Measurements from ENCODE around the gene TUSC2. TPM values are rescaled to one million over a fixed set of nuclear protein-coding genes. Genes with fewer than 3 reads are reported as not detected.

Gene TUSC2
- total and polyA plus RNA-seq, 3 donors from 2014 or later: 32.7 to 44.5 (median 43.4) TPM

GRCh38 chr3:50355829-50356552, 28.0 kb upstream of the TUSC2 start:
- TF ChIP-seq CTCF (IDR thresholded peaks at IDR 0.05): no peak
- TF ChIP-seq POLR2A (IDR thresholded peaks at IDR 0.05): no peak
- H3K36me3 ChIP-seq (ENCODE audit: low read depth, missing control alignments): no peaks in the 10 kb centered on the region
- no peaks in the 10 kb centered on the region for H3K9me3 ChIP-seq
- H3K27me3 ChIP-seq: no peaks in the 10 kb centered on the region
- H3K4me3 ChIP-seq: no peak overlapping the region
- no peak for DNase-seq
- no peak overlapping the region for H3K27ac ChIP-seq
- intact Hi-C loops (cut with DNase I; ENCODE audit: low total_unique reads): no loop called here
- H3K4me1 ChIP-seq: peaks cover 44% of the 10 kb centered on the region
- WGBS, 2 donors: 56 to 65% methylated on average over 4 to 5 of the region's 5 CpGs

- Histone ChIP-seq H3K36me3 (ENCODE audit: low read depth, missing control alignments) (no peaks in the 10 kb centered on the region), H3K27ac (no peak overlapping the region), H3K4me1 (peaks cover 48% of the 10 kb centered on the region), H3K27me3 (no peaks in the 10 kb centered on the region), H3K4me3 (no peak overlapping the region), H3K9me3 (no peaks in the 10 kb centered on the region)
- intact Hi-C loops (cut with DNase I; ENCODE audit: low total_unique reads): no loop called here
- TF ChIP-seq CTCF (IDR thresholded peaks at IDR 0.05) (no peak), POLR2A (IDR thresholded peaks at IDR 0.05) (no peak)
- DNase-seq: no peak
- 73 to 88% methylated on average over 3 to 7 of the region's 7 CpGs for whole genome bisulfite sequencing, 2 donors
Measured at GRCh38 chr3:50354850-50355249, 26.8 kb upstream of the TUSC2 start.

- no peak overlapping the region for H3K4me3 ChIP-seq
- no peaks in the 10 kb centered on the region for H3K36me3 ChIP-seq (ENCODE audit: low read depth, missing control alignments)
- WGBS, 2 donors: 67 to 69% methylated on average over 3 to 5 of the region's 5 CpGs
- H3K27ac ChIP-seq: no peak overlapping the region
- H3K27me3 ChIP-seq: no peaks in the 10 kb centered on the region
- H3K4me1 ChIP-seq: peaks cover 51% of the 10 kb centered on the region
- no peaks in the 10 kb centered on the region for H3K9me3 ChIP-seq
- no peak for DNase-seq
- intact Hi-C loops (cut with DNase I; ENCODE audit: low total_unique reads): no loop called here
- TF ChIP-seq CTCF (IDR thresholded peaks at IDR 0.05) (no peak), POLR2A (IDR thresholded peaks at IDR 0.05) (no peak)
Measured at GRCh38 chr3:50354186-50354764, 26.3 kb upstream of the TUSC2 start.

- Histone ChIP-seq H3K4me1 (peaks cover 47% of the 10 kb centered on the region), H3K27ac (no peak overlapping the region), H3K4me3 (no peak overlapping the region), H3K36me3 (ENCODE audit: low read depth, missing control alignments) (no peaks in the 10 kb centered on the region), H3K27me3 (no peaks in the 10 kb centered on the region), H3K9me3 (no peaks in the 10 kb centered on the region)
- DNase-seq: no peak
- intact Hi-C loops (cut with DNase I; ENCODE audit: low total_unique reads): no loop called here
- TF ChIP-seq CTCF (IDR thresholded peaks at IDR 0.05): no peak
- no peak for TF ChIP-seq POLR2A (IDR thresholded peaks at IDR 0.05)
- 70 to 81% methylated on average over 10 of the region's 12 CpGs for WGBS, 2 donors
Measured at GRCh38 chr3:50353245-50354004, 25.4 kb upstream of the TUSC2 start.

Measured in testis (tissue), 3 donors.